IPS-20b (cell line): Measurements from ENCODE around the gene WASF3.
A peak's percentile ranks its signal among the peaks of the same experiment; 100 is the strongest.

Source experiments
- H3K27ac ChIP-seq: one replicate; pipeline ENCODE4 v1.5.1; 2013; ENCODE audit warnings: low read length
- H3K27me3 ChIP-seq: 2 replicates; pipeline ENCODE4 v1.6.1; 2013; ENCODE audit warnings: mild to moderate bottlenecking, low read length, inconsistent platforms; ENCODE audit not compliant: insufficient read depth
- H3K36me3 ChIP-seq: 2 replicates; pipeline ENCODE4 v1.6.1; 2013; ENCODE audit warnings: low read depth, mild to moderate bottlenecking, inconsistent platforms, low read length, moderate library complexity; ENCODE audit not compliant: insufficient read depth
- H3K4me1 ChIP-seq: 2 replicates; pipeline ENCODE4 v1.6.1; 2013; ENCODE audit warnings: mild to moderate bottlenecking, control low read depth, inconsistent platforms, low read length, moderate library complexity; ENCODE audit not compliant: insufficient read depth
- H3K4me3 ChIP-seq: 2 replicates; pipeline ENCODE4 v1.5.1; 2013; ENCODE audit warnings: mild to moderate bottlenecking, low read length, inconsistent platforms
- H3K9ac ChIP-seq: 2 replicates; pipeline ENCODE4 v1.6.1; 2013; ENCODE audit warnings: low read depth, mild to moderate bottlenecking, inconsistent platforms, low read length, moderate library complexity
- H3K9me3 ChIP-seq: 2 replicates; pipeline ENCODE4 v1.6.1; 2013; ENCODE audit warnings: mild to moderate bottlenecking, low read depth, low read length, inconsistent platforms; ENCODE audit not compliant: insufficient read depth

WASF3 gene

GRCh38 chr13:26568132-26568815 is 10.8 kb downstream of the WASF3 start:
- Histone ChIP-seq H3K36me3 (no peaks in the 10 kb centered on the region), H3K9me3 (peaks cover 4% of the 10 kb centered on the region), H3K27ac (no peak overlapping the region), H3K4me3 (no peak overlapping the region), H3K4me1 (no peaks in the 10 kb centered on the region), H3K9ac (no peak overlapping the region), H3K27me3 (no peaks in the 10 kb centered on the region)

GRCh38 chr13:26571518-26571917 is 14.0 kb downstream of the WASF3 start:
- Histone ChIP-seq H3K9ac (no peak overlapping the region), H3K4me3 (no peak overlapping the region), H3K9me3 (peaks cover 12% of the 10 kb centered on the region), H3K4me1 (no peaks in the 10 kb centered on the region), H3K36me3 (no peaks in the 10 kb centered on the region), H3K27me3 (no peaks in the 10 kb centered on the region), H3K27ac (no peak overlapping the region)

GRCh38 chr13:26575244-26575643 is 17.8 kb downstream of the WASF3 start:
- Histone ChIP-seq H3K4me1 (no peaks in the 10 kb centered on the region), H3K36me3 (no peaks in the 10 kb centered on the region), H3K27me3 (no peaks in the 10 kb centered on the region), H3K9me3 (peaks cover 16% of the 10 kb centered on the region), H3K27ac (no peak overlapping the region), H3K4me3 (no peak overlapping the region), H3K9ac (no peak overlapping the region)

GRCh38 chr13:26579580-26579979 is 22.1 kb downstream of the WASF3 start:
- Histone ChIP-seq H3K27me3 (no peaks in the 10 kb centered on the region), H3K4me3 (no peak overlapping the region), H3K9ac (no peak overlapping the region), H3K36me3 (no peaks in the 10 kb centered on the region), H3K27ac (no peak overlapping the region), H3K4me1 (peaks cover 11% of the 10 kb centered on the region; the same call in 1 of the 2 replicates), H3K9me3 (peaks cover 4% of the 10 kb centered on the region; the same call in 1 of the 2 replicates)

GRCh38 chr13:26583662-26584061 is 26.2 kb downstream of the WASF3 start:
- peaks cover 17% of the 10 kb centered on the region; the same call in 1 of the 2 replicates for H3K4me1 ChIP-seq
- H3K27ac ChIP-seq: no peak overlapping the region
- no peaks in the 10 kb centered on the region for H3K36me3 ChIP-seq
- no peak overlapping the region for H3K9ac ChIP-seq
- H3K27me3 ChIP-seq: no peaks in the 10 kb centered on the region
- H3K9me3 ChIP-seq: 0 out of 2 replicates have a peak, but pooled peaks cover under 1% of the 10 kb centered on the region
- H3K4me3 ChIP-seq: 0 out of 2 replicates have a peak overlapping the region, but pooled peaks have one; percentile 27

- no peaks in the 10 kb centered on the region for H3K9me3 ChIP-seq
- H3K4me3 ChIP-seq: no peak overlapping the region
- H3K27ac ChIP-seq: no peak overlapping the region
- no peaks in the 10 kb centered on the region for H3K36me3 ChIP-seq
- no peak overlapping the region for H3K9ac ChIP-seq
- no peaks in the 10 kb centered on the region for H3K27me3 ChIP-seq
- peaks cover 17% of the 10 kb centered on the region; the same call in 1 of the 2 replicates for H3K4me1 ChIP-seq
These were observed 27.2 kb downstream of the WASF3 start for GRCh38 chr13:26584713-26585112.

- H3K4me3 ChIP-seq: no peak overlapping the region
- H3K4me1 ChIP-seq: peaks cover 17% of the 10 kb centered on the region; the same call in 1 of the 2 replicates
- no peaks in the 10 kb centered on the region for H3K36me3 ChIP-seq
- no peak overlapping the region for H3K9ac ChIP-seq
- H3K27ac ChIP-seq: no peak overlapping the region
- no peaks in the 10 kb centered on the region for H3K9me3 ChIP-seq
- no peaks in the 10 kb centered on the region for H3K27me3 ChIP-seq
These were observed 27.7 kb downstream of the WASF3 start for GRCh38 chr13:26585136-26585535.

- Histone ChIP-seq H3K9ac (no peak overlapping the region), H3K9me3 (no peaks in the 10 kb centered on the region), H3K4me1 (peaks cover 25% of the 10 kb centered on the region; the same call in 1 of the 2 replicates), H3K27me3 (no peaks in the 10 kb centered on the region), H3K36me3 (no peaks in the 10 kb centered on the region), H3K4me3 (no peak overlapping the region), H3K27ac (no peak overlapping the region)
These were observed 29.8 kb downstream of the WASF3 start for GRCh38 chr13:26587251-26587650.

GRCh38 chr13:26589226-26589625 is 31.7 kb downstream of the WASF3 start:
- Histone ChIP-seq H3K27ac (no peak overlapping the region), H3K9me3 (no peaks in the 10 kb centered on the region), H3K9ac (no peak overlapping the region), H3K4me1 (peaks cover 27% of the 10 kb centered on the region; the same call in 1 of the 2 replicates), H3K36me3 (no peaks in the 10 kb centered on the region), H3K27me3 (no peaks in the 10 kb centered on the region), H3K4me3 (no peak overlapping the region)

- H3K36me3 ChIP-seq: no peaks in the 10 kb centered on the region
- H3K27me3 ChIP-seq: no peaks in the 10 kb centered on the region
- H3K9me3 ChIP-seq: no peaks in the 10 kb centered on the region
- no peak overlapping the region for H3K27ac ChIP-seq
- no peak overlapping the region for H3K9ac ChIP-seq
- H3K4me3 ChIP-seq: no peak overlapping the region
- peaks cover 22% of the 10 kb centered on the region; the same call in 1 of the 2 replicates for H3K4me1 ChIP-seq
These were observed 32.3 kb downstream of the WASF3 start for GRCh38 chr13:26589754-26590153.

GRCh38 chr13:26590379-26590778 is 32.9 kb downstream of the WASF3 start:
- Histone ChIP-seq H3K27me3 (no peaks in the 10 kb centered on the region), H3K4me3 (no peak overlapping the region), H3K9ac (no peak overlapping the region), H3K27ac (no peak overlapping the region), H3K4me1 (peaks cover 18% of the 10 kb centered on the region; the same call in 1 of the 2 replicates), H3K36me3 (no peaks in the 10 kb centered on the region), H3K9me3 (no peaks in the 10 kb centered on the region)

GRCh38 chr13:26590951-26591350 is 33.5 kb downstream of the WASF3 start:
- peaks cover 18% of the 10 kb centered on the region; the same call in 1 of the 2 replicates for H3K4me1 ChIP-seq
- H3K9ac ChIP-seq: no peak overlapping the region
- no peaks in the 10 kb centered on the region for H3K27me3 ChIP-seq
- H3K4me3 ChIP-seq: no peak overlapping the region
- H3K36me3 ChIP-seq: no peaks in the 10 kb centered on the region
- H3K27ac ChIP-seq: no peak overlapping the region
- H3K9me3 ChIP-seq: no peaks in the 10 kb centered on the region
